Measurements from ENCODE around the gene PLB1.
A peak's percentile ranks its signal among the peaks of the same experiment; 100 is the strongest.

The PLB1 gene

GRCh38 chr2:28565720-28566295 lies 69.9 kb downstream of the PLB1 start:
- DNase-seq: peak; percentile 14

GRCh38 chr2:28566521-28567041 lies 70.7 kb downstream of the PLB1 start:
- DNase-seq: peak; percentile 80

DNA sequence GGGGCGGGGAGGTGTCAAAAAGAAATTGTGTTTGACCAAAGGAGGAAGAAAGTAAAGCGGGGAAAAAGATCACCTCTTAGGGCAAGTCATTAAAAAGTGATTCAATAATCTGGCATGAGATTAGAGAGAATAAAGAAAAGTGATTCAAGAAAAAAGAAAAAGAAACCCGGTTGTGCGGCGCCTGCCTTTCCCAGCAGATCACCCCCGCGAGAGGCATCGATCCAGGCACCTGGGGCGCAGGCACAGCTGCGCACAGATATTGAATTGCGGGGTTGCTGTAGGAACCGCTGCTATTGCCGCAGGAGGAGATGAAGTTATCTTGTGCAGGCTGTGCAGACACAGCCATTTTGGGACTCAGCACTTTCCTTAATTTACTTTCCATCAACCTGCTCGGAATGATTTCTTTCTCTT lies 71.2 kb downstream of the PLB1 start:
- DNase-seq: peak; percentile 78

GRCh38 chr2:28568036-28568435 lies 72.2 kb downstream of the PLB1 start:
- DNase-seq: no peak

GRCh38 chr2:28568533-28568932 lies 72.7 kb downstream of the PLB1 start:
- no peak for DNase-seq

- DNase-seq: no peak
Observed at GRCh38 chr2:28570431-28570830, 74.6 kb downstream of the PLB1 start.

GRCh38 chr2:28576714-28577113 lies 80.9 kb downstream of the PLB1 start:
- no peak for DNase-seq

DNA sequence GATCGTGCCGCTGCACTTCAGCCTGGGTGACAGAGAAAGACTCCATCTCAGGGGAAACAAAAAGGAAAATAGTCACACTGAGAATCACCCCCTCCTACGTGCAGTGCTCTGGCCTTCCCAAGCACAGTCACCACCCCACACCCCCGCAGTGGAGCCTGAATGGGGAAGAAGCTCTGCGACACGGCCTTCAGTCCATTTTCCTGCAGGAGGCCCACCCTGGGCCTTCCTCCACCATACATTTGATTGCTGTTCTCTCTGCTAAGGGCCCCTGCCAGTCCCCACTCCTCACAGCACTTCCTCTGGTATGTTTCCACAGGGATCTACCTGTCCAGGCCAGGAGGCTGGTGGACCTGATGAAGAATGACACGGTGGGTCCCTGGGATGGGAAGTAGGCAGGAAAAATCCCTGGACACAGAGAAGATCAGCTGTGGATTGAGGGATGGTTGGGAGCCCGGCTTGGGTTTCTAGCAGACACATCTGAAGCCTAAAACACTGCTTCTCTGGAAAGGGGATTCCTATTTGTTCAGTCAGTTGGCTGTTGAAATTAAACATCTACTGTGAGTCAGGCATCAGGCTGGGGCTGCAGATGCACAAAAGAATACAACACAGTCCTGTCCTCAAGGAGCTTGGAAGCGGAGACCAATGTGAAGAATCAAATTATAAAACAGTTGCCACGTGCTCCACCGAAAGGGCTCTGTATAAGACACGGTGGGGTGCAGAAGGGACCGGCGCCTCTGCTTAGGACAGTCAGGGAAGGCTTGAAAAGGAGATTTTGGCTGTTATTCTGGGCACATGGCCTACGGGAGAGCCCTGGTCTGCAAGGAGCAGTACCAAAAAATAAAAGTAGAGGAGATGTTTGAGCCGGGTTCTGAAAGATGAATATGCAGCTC lies 82.2 kb downstream of the PLB1 start:
- DNase-seq: no peak

GRCh38 chr2:28578774-28579173 lies 82.9 kb downstream of the PLB1 start:
- no peak for DNase-seq

- DNase-seq: no peak
Observed at GRCh38 chr2:28579606-28580005, 83.7 kb downstream of the PLB1 start.

DNA sequence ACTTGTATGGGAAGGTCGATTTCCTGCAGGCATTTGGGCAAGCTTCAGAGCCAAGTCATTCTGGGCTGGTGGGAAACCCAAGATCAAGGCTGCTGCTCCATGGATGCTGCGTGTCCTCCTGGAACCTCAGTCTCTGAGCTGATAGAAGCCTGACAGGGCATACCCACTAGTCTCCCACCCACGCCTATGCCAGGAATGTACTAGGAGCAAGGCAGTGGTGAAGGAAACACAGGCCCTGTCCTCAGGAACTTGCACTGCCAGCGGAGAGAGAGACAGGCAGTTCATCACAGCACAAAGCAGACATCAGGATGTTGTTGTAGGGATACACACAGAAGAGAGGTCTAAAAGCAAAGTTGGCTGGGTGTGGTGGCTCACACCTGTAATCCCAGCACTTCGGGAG lies 84.2 kb downstream of the PLB1 start:
- DNase-seq: no peak

- no peak for DNase-seq
Observed at GRCh38 chr2:28581312-28581711, 85.5 kb downstream of the PLB1 start.

DNA sequence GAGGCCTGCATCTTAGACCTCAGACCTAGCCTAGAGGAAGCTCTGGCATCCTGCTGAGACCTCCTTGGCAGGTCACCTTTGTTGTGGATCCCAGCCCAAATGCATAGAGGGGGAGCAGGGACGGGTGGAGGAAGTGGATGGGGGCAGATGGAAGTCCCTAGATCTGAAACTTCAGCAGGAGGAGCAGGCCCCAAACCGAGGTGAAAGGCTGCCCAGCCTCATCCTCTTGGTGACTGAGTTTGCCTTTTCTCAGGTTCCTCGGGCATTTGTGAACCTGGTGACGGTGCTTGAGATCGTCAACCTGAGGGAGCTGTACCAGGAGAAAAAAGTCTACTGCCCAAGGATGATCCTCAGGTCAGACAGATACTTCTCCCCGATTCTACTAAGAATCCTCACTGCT lies 86.3 kb downstream of the PLB1 start:
- no peak for DNase-seq

DNA sequence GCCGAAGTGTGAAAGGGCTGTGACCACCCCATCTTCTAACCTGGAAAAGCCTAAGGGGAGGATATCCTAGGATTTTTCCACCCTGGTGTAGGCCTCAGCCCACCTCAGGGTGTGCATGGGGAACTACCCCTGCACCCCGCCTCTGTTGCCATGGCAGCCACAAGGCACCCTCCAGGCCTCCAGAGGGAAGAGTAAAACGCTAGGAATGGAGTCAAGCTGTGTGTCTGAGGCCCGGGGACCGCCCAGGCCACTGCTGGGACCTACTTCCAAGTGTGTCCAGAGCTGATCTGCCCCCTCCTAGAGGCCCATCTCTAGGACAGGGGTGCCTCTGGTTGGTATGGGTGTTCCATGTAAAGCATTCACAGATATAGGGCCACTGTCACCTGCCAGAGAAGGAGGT lies 86.7 kb downstream of the PLB1 start:
- no peak for DNase-seq

GRCh38 chr2:28583899-28584553 lies 88.2 kb downstream of the PLB1 start:
- DNase-seq: no peak

- no peak for DNase-seq
Observed at GRCh38 chr2:28586867-28587266, 91.0 kb downstream of the PLB1 start.

DNA sequence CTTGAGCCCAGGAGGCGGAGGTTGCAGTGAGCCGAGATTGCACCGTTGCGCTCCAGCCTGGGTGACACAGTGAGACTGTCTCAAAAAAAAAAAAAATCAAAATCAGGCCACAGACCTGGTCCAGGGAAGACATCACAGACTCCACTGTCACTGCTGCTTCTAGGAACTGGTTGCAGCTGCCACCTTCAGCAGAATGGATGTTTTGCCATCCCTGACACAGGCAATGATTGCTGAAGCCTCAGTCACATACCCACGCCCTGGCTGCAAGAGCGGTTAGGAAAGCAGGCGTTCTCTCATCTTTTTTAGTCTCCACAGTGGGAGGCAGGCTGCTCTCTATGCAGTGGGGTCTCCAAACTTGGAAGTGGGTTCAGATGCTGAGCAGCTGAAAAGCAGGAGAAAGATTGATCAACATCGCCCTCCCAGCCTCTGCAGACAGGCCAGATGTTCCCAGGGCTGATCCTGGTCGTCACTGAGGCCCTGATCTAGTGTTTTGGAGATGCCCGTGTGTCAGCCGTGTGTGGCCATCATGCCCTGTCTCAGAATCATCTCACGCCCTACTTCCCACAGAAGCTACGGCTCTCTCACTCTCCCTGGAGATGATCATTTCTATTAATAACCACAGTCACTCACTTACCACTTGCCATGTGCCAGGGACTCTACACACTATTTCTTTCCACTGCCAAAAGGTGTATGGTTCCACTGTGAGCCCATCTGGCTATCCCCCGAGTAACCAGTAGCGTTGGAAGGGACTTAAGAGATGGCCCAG lies 91.8 kb downstream of the PLB1 start:
- DNase-seq: no peak

DNA sequence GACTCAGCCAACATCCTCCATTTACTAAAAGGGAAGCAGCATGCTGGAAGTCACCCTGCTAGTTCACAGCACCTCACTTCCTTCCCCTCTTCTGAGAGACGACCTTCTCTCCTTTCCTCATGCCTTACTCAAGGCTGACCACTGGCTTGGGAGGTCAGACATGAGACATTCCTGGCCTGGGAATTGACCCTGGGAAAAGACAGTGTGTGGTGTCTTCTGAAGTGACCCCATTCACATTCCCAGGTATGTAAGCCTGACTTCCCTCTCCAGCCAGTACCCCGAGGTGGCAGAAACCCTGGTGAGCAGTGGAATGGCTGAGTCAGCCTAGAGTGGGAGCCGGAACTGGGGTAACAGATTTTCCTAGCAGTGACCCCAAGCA lies 92.4 kb downstream of the PLB1 start:
- DNase-seq: no peak

DNA sequence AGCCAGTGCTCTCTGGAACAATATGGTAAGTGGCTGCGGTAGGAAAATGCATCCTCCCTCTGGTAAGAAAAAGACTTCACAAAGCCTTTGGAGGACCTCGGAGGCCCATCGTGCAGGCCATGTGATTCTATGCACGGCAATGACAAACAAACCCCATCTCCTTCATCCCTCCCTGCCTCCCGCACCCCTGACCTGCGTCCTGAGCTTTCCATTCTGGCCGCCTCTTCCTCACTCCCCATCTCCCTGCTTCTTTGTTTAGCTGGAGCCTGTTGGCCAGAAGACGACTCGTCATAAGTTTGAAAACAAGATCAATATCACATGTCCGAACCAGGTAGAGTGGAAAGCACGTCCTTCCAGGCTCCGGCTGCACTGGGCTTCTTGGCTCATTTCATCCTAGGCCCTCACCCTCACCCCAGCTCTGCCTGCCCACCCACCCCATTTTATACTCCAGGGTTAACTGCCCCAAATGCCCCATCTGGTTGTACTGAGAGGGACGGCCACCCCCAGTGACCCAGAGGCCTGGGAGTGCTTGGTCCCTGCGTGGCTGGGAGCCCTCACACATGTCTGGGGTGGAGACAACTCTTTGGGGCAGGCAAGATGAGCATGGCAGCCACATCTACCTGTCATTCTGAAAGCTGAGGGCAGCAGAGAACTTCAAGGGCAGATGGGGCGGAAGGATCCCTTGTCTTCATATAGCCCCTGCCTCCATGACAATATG lies 94.0 kb downstream of the PLB1 start:
- no peak for DNase-seq

DNA sequence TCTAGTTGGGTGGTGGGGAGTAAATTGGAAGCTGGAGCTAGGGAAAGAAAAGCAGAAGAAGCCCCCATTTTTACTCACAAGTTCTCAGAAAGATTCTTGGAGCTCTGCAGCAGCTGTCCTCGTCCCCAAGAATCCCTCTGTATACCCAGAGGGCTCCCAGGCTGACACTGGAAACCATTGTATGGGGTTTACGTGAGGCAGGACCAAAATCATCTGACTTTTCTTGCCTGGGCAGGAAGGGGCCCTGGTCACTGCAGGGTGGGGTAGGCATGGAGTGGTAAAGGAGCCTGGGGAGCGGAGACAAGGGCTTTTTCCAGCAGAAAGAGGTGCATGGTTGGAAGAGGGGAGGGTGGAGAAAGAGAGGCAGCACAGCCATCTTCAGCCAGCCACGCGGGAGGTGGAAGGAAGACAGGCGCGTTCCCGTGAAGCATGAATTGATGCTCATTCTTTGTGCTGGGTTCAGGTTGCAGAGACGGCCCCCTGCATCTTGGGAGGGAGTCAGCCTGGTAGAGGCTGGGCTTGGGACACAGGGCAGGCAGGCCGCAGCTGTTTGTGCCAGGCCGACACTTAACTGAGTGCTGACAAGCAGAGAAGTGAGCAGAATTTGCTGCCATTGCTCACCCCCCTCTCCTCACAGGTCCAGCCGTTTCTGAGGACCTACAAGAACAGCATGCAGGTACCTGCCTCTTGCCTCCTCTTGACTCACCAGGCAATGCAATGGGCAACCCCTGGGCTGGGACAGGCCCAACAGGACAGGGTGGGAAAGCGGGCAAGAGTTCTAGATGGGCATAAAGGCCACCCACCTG lies 94.8 kb downstream of the PLB1 start:
- DNase-seq: no peak

DNA sequence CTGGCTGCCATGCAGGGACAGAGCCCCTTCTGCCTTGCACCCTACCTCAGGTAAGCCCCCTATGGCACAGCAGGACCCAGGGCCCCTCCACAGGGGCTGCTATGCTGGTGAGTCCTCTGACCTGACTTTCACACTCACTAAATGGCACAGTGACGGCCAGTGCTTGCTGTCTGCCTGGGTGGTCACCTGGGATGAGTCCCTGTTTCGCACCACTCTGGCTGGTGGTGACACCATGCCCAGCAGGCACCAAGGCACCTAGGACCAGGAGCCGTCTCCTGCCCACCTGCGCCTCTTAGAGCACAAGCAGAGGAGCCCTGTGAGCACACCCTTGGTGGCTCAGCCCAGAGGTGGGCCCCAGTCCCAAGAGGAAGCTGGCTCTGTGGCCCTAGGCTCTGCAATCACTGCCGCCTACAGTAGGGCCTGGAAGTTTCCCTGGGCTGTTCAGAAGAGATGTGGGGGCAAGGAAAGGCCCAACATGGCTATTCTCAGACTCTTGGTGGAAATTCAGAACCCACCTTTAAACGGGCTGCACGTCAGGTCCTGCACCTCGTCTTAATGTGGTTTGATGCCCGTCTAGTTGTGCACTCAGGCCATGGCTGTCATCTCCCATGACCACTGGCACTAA lies 96.0 kb downstream of the PLB1 start:
- no peak for DNase-seq
